AG10803 (cell line): ENCODE measurements around the gene HRH3.

ENCODE experiments used
- DNase-seq: peaks from one replicate; pipeline ENCODE4 v3.0.0; 2010; ENCODE audit warnings: low read depth
- H3K4me3 ChIP-seq: 2 replicates; pipeline ENCODE4 v1.5.1; 2011; ENCODE audit warnings: mild to moderate bottlenecking, low read length, control low read depth
- TF ChIP-seq, protein P1 (sequence below): conservative IDR thresholded peaks from 2 replicates; pipeline ENCODE4 v1.5.1; 2011; ENCODE audit warnings: mild to moderate bottlenecking, low read length, control low read depth, inconsistent platforms

Gene HRH3

DNA sequence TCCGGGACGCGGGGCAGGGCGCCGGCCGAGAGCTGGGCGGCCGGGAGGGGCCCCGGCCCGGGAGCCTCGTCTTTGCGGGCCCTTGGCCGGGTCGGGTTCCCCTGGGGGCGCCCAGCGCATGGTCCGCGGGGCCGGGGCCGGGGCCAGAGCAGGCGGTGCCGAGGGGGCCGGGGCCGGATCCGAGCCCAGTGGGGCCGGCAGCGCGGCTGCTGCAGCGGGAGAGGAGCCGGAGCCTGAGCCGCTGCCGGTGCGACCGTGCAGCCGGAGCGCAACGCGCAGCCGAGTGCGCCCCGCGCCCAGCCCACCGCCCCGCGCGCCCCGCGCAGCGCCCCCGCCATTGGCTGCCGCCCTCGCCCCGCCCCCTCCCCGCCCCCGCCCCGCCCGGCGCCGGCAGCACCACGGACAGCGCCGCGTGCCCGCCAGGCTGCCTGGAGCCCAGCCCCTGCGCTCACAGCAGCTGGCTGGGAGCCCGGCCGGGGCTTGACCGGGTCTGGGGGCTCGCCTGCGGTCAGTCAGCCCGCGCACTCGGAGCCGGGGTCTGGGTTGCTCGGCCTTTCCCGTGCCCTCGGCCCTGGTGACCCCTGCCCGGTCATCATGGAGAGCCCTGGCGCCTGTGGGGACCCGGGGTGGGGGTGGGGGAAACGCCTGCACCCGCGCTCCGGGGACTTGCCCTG, at the start of gene HRH3:
Gene HRH3 (minus strand): TSS at position 287 of the 674 bp plus-strand sequence. CDS start 308 bp downstream, outside the sequence.
- TF ChIP-seq, protein P1, sequence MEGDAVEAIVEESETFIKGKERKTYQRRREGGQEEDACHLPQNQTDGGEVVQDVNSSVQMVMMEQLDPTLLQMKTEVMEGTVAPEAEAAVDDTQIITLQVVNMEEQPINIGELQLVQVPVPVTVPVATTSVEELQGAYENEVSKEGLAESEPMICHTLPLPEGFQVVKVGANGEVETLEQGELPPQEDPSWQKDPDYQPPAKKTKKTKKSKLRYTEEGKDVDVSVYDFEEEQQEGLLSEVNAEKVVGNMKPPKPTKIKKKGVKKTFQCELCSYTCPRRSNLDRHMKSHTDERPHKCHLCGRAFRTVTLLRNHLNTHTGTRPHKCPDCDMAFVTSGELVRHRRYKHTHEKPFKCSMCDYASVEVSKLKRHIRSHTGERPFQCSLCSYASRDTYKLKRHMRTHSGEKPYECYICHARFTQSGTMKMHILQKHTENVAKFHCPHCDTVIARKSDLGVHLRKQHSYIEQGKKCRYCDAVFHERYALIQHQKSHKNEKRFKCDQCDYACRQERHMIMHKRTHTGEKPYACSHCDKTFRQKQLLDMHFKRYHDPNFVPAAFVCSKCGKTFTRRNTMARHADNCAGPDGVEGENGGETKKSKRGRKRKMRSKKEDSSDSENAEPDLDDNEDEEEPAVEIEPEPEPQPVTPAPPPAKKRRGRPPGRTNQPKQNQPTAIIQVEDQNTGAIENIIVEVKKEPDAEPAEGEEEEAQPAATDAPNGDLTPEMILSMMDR: no peak
- H3K4me3 ChIP-seq: no peak within 1 kb of the TSS
- DNase-seq: no peak

DNA sequence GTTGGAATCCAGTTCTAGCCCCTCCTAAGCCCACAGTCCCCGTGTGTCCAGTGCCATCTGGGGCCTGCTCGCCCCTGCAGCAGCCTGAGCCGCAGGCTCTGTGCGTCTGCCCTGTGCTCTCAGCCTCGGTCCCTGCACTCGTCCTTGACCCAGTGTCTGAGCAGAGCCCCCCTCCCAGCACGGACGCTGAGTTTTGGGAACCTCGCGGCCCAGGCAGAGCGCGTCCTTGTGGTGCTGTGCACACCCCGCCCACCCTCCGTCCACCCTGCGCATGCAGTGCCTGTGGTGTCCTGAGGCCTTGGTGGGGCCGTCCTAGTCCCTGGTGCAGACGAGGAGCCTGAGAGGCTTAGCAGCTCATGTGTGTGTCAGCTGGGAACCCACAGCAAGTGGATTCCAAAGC, 49.8 kb upstream of the HRH3 start:
- TF ChIP-seq, protein P1: no peak
- no peak for DNase-seq
- no peak overlapping the region for H3K4me3 ChIP-seq

DNA sequence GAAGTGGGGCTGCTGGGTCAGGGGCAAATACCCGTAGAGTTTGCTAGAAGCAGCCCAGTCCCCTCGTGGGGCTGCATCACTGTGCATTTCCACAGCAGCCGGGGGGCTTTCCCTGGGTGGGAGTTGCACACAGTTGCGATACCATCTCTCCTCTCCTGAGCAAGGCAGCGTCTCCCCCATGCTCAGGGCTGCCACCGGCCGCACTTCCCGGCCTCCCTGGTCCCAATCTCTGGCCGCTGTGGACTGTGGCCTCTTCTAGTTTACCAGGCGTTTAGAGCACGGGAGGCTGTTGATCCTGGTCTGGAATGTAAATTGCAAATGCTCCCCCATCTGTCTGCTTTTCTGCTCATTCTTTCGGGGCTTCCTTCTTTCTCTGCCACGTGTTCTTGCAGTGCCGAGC, 49.3 kb upstream of the HRH3 start:
- TF ChIP-seq, protein P1: no peak
- H3K4me3 ChIP-seq: no peak overlapping the region
- no peak for DNase-seq

DNA sequence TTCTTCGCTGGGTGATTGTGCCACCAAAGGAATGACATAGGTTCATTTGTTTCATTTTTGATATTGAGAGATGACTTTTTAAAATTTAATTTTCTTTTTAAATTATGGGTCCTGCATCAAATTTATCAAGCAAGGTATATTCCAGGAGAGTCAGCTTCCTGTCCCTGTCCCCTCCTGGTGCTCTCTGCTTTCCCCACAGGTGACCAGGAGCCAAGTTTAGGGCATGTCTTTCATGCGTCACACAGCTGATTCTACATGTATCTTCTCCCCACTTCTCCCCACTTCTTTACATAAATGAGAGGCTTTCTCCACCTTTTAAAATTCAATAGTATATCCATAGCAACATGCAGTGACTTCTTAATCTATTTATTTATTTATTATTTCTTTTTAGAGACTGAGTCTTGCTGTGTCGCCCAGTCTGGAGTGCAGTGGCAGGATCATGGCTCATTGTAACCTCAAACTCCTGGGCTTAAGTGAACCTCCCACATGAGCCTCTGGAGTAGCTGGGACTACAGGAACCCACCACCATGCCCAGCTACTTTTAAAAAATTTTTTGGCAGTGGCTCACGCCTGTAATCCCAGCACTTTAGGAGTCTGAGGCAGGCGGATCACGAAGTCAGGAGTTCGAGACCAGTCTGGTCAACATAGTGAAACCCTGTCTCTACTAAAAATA, 48.3 kb upstream of the HRH3 start:
- no peak overlapping the region for H3K4me3 ChIP-seq
- no peak for DNase-seq
- TF ChIP-seq, protein P1: no peak

DNA sequence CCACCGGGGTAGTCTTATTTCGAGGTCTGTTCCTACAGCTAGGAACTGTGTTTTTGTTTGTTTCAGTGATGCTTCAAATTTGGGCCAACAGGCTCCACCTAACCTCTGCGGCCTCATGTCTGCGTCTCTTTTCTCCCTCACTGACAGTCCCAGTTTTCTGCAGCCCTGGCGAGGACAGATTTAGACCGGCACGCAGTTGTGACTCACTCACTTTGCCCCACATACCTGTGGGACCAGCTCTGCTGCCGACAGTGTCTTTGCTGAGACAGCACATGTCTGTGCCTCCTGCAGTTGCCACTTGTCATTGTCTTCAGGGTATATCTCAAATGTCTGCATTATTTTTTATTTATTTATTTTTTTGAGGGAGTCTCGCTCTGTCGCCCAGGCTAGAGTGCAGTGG, 47.5 kb upstream of the HRH3 start:
- no peak overlapping the region for H3K4me3 ChIP-seq
- DNase-seq: no peak
- TF ChIP-seq, protein P1: no peak

DNA sequence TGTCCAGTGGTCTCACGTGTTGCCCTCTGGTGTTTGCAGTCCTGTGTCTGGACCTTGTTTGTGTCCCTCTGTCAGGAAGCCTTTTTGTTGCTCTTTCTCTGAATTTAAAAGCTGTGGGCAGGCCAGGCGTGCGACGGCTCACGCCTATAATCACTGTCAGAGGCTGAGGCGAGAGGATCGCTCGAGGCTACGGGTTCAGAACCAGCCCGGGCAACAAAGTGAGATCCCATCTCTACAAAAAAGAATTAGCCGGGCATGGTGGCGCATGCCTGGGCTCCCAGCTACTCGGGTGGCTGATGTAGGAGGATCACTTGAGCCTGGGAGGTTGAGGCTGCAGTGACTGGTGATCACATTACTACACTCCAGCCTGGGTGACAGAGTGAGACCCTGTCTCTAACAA, 46.8 kb upstream of the HRH3 start:
- TF ChIP-seq, protein P1: no peak
- no peak overlapping the region for H3K4me3 ChIP-seq
- no peak for DNase-seq

DNA sequence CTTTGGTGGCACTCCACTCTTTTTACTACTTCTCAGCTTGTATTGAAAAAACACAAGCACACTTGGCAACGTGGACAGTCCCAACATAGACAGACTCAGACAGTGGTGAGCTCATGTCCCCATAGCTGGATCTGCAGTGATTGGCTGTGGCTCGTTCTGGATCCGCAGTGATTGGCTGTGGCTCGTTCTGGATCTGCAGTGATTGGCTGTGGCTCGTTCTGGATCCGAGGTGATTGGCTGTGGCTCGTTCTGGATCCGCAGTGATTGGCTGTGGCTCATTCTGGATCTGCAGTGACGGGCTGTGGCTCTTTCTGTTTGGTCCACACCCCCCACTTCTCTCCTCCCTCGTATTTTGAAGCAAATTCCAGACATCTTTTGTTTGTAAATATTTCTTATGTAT, 46.3 kb upstream of the HRH3 start:
- H3K4me3 ChIP-seq: no peak overlapping the region
- DNase-seq: no peak
- TF ChIP-seq, protein P1: no peak
